B cell (primary cell): ENCODE data around the gene BRD1. TPM values are rescaled to one million over a fixed set of nuclear protein-coding genes. Genes with fewer than 3 reads are reported as not detected.

Experiments
- ATAC-seq: fragments of 200-7000 bp; cut with Tn5 transposase; one replicate; pipeline ENCODE4 v1.10.0; 2021; ENCODE audit warnings: low read depth, mild to moderate bottlenecking, moderate number of reproducible peaks, moderate library complexity
- CTCF ChIA-PET: fragments of 350-600 bp; sonication (Branson Sonifier 250); formaldehyde crosslinking; loops from one replicate; lab custom pipeline; 2021; ENCODE audit warnings: antibody characterized with exemption, inconsistent platforms; lab: Charles Lee
- POLR2A ChIA-PET: fragments of 350-600 bp; sonication (Branson Sonifier 250); formaldehyde crosslinking; loops from one replicate; lab custom pipeline; 2021; ENCODE audit warnings: antibody characterized with exemption; lab: Charles Lee
- DNase-seq: peaks from one replicate; pipeline ENCODE4 v3.0.0; 2013
- H2AFZ ChIP-seq: 2 replicates; pipeline ENCODE4 v1.6.1; 2012; ENCODE audit warnings: mild to moderate bottlenecking, low read depth, low read length; ENCODE audit not compliant: insufficient read depth, poor library complexity, severe bottlenecking
- H3K27ac ChIP-seq, 2 donors: 1 replicate in 1 of 2; 2 replicates in 1 of 2; pipeline ENCODE4 v1.5.1; 2012 to 2013; ENCODE audit warnings: low read length in 2 of 2, mild to moderate bottlenecking in 2 of 2, moderate library complexity in 1 of 2
- H3K27me3 ChIP-seq, 4 experiments: fragments of 200-600 bp in 1 of 4; sonication (generic) in 1 of 4; replicated peaks in 1 of 4; 1 replicate in 2 of 4; 2 replicates in 2 of 4; pipeline versions ENCODE4 v1.6.1 to v1.7.0; 2013 to 2016; ENCODE audit warnings: low read length in 3 of 4, mild to moderate bottlenecking in 2 of 4, mixed read lengths in 1 of 4, moderate library complexity in 1 of 4; ENCODE audit not compliant: insufficient read depth in 4 of 4, control insufficient read depth in 3 of 4; ENCODE audit errors: control extremely low read depth in 1 of 4
- H3K36me3 ChIP-seq, 2 experiments: replicated peaks in 1 of 2; 1 replicate in 1 of 2; 2 replicates in 1 of 2; pipeline versions ENCODE4 v1.6.1 to v1.7.1; 2013; ENCODE audit warnings: low read length in 1 of 2; ENCODE audit not compliant: insufficient read depth in 2 of 2, control insufficient read depth in 1 of 2; ENCODE audit errors: control extremely low read depth in 1 of 2, extremely low read depth in 1 of 2
- H3K4me1 ChIP-seq, 2 donors: fragments of 200-600 bp in 1 of 2; sonication (generic) in 1 of 2; 1 replicate in 1 of 2; 2 replicates in 1 of 2; pipeline versions ENCODE4 v1.5.1 to v1.6.1; 2013 to 2017; ENCODE audit warnings: low read length in 2 of 2; ENCODE audit not compliant: control insufficient read depth in 2 of 2, insufficient read depth in 2 of 2
- H3K4me2 ChIP-seq: replicated peaks from 2 replicates; pipeline ENCODE3; 2012; ENCODE audit warnings: mild to moderate bottlenecking, low read depth, low read length; ENCODE audit not compliant: poor library complexity, severe bottlenecking
- H3K4me3 ChIP-seq, 5 experiments: fragments of 200-600 bp in 1 of 5; sonication (generic) in 1 of 5; 1 replicate in 3 of 5; 2 replicates in 2 of 5; pipeline versions ENCODE4 v1.5.1 to v1.7.0; 2011 to 2016; ENCODE audit warnings: low read length in 4 of 5, mild to moderate bottlenecking in 4 of 5, low read depth in 2 of 5, control low read depth in 1 of 5, moderate library complexity in 1 of 5; ENCODE audit not compliant: insufficient read depth in 1 of 5; ENCODE audit errors: control extremely low read depth in 1 of 5, extremely low read depth in 1 of 5
- H3K79me2 ChIP-seq: fragments of 200-600 bp; sonication (generic); one replicate; pipeline ENCODE4 v1.6.0; 2016; ENCODE audit warnings: low read length; ENCODE audit not compliant: control insufficient read depth, insufficient read depth
- H3K9ac ChIP-seq: fragments of 200-600 bp; sonication (generic); 2 replicates; pipeline ENCODE4 v1.6.1; 2017; ENCODE audit warnings: mild to moderate bottlenecking, low read length, moderate library complexity
- H3K9me3 ChIP-seq, 3 donors: one replicate each; pipeline versions ENCODE4 v1.6.1 to v1.7.1; 2013; ENCODE audit warnings: low read length in 2 of 3; ENCODE audit not compliant: control insufficient read depth in 2 of 3, insufficient read depth in 1 of 3; ENCODE audit errors: control extremely low read depth in 1 of 3
- H4K20me1 ChIP-seq: 2 replicates; pipeline ENCODE4 v1.6.0; 2012; ENCODE audit warnings: mild to moderate bottlenecking, low read length; ENCODE audit not compliant: insufficient read depth, control insufficient read depth, poor library complexity, severe bottlenecking
- H3K27ac Mint-ChIP-seq: one replicate; pipeline ENCODE4 v1.8.0; 2021; ENCODE audit warnings: mixed read lengths
- H3K27me3 Mint-ChIP-seq: one replicate; pipeline ENCODE4 v1.8.0; 2021; ENCODE audit warnings: mixed read lengths
- H3K4me1 Mint-ChIP-seq: one replicate; pipeline ENCODE4 v1.8.0; 2021; ENCODE audit warnings: mixed read lengths
- H3K4me3 Mint-ChIP-seq: one replicate; pipeline ENCODE4 v1.8.0; 2021; ENCODE audit warnings: mixed read lengths
- H3K9me3 Mint-ChIP-seq: one replicate; pipeline ENCODE4 v1.8.0; 2022; ENCODE audit warnings: mixed read lengths; ENCODE audit not compliant: insufficient read depth
- EZH2 ChIP-seq: IDR thresholded peaks from 2 replicates; pipeline ENCODE4 v1.6.1; 2012; ENCODE audit warnings: borderline replicate concordance, low read depth, mild to moderate bottlenecking, moderate library complexity, low read length; ENCODE audit not compliant: insufficient read depth, poor library complexity, severe bottlenecking
- WGBS: methylation state at CpG from one replicate; pipeline ENCODE4 v1.1.5; 2013; ENCODE audit warnings: missing lambda C conversion rate; ENCODE audit not compliant: insufficient coverage; 5-methylcytosine and 5-hydroxymethylcytosine counted together
- intact Hi-C: fragments of 100-400 bp; cut with micrococcal nuclease; formaldehyde crosslinking; loops from one replicate; pipeline ENCODE4 v1.10.0; 2022
- polyA plus RNA-seq: library from polyadenylated mRNA; depleted of rRNA; stranded (reverse); fragments of >200 nt; gene quantifications from 2 replicates; pipeline ENCODE4 v1.2.3, GENCODE V29; 2012
- total RNA-seq, 2 donors: library from RNA; stranded (reverse); fragments of 120-200 nt in 1 of 2; gene quantifications; 1 replicate in 1 of 2; 2 replicates in 1 of 2; pipeline versions ENCODE4 v1.2.3 to v1.2.4, GENCODE V29; 2013 to 2022
- TF ChIP-seq, protein P1 (sequence below): fragments of 200-600 bp; IDR thresholded peaks from one replicate; pipeline ENCODE4 v1.8.0; 2022; ENCODE audit warnings: antibody characterized with exemption, mild to moderate bottlenecking

The BRD1 gene
- total and polyA plus RNA-seq, 2 donors (not counting 1 experiment from before 2014, with no cell fraction given), result 16.9 to 73.3 TPM

GRCh38 chr22:49801391-49802060 lies 26.1 kb downstream of the BRD1 start:
- H2AFZ ChIP-seq, result no peak overlapping the region
- ATAC-seq, result no peak
- no peak overlapping the region for H3K4me3 ChIP-seq
- ChIA-PET POLR2A (no interaction called here), CTCF (interaction anchor here (1.1 kb wide), 1 partner anchor 229 kb away, joined by 3 read pairs; no protein-coding TSS in a partner anchor)
- H3K36me3 ChIP-seq, result peaks cover 1 to 65% of the 10 kb centered on the region in 2 experiments
- Mint-ChIP-seq H3K27ac (no peak overlapping the region), H3K4me1 (peaks cover 24% of the 10 kb centered on the region), H3K27me3 (no peaks in the 10 kb centered on the region), H3K4me3 (no peak overlapping the region), H3K9me3 (no peaks in the 10 kb centered on the region)
- H3K79me2 ChIP-seq, result peaks cover 96% of the 10 kb centered on the region
- no peak for DNase-seq
- no peaks in the 10 kb centered on the region for H3K9me3 ChIP-seq
- TF ChIP-seq, protein P1, sequence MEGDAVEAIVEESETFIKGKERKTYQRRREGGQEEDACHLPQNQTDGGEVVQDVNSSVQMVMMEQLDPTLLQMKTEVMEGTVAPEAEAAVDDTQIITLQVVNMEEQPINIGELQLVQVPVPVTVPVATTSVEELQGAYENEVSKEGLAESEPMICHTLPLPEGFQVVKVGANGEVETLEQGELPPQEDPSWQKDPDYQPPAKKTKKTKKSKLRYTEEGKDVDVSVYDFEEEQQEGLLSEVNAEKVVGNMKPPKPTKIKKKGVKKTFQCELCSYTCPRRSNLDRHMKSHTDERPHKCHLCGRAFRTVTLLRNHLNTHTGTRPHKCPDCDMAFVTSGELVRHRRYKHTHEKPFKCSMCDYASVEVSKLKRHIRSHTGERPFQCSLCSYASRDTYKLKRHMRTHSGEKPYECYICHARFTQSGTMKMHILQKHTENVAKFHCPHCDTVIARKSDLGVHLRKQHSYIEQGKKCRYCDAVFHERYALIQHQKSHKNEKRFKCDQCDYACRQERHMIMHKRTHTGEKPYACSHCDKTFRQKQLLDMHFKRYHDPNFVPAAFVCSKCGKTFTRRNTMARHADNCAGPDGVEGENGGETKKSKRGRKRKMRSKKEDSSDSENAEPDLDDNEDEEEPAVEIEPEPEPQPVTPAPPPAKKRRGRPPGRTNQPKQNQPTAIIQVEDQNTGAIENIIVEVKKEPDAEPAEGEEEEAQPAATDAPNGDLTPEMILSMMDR, result no peak
- TF ChIP-seq EZH2, result no peak
- intact Hi-C loops, result no loop called here
- H3K4me2 ChIP-seq, result no peak overlapping the region
- H4K20me1 ChIP-seq, result peaks cover 95% of the 10 kb centered on the region
- H3K9ac ChIP-seq, result no peak overlapping the region
- 96% methylated on average over 18 of the region's 18 CpGs for WGBS
- no peak overlapping the region for H3K27ac ChIP-seq
- peaks cover 0 to 6% of the 10 kb centered on the region in 2 donors for H3K4me1 ChIP-seq
- no peaks in the 10 kb centered on the region for H3K27me3 ChIP-seq
